H9 (cell line): ENCODE results near the gene OGDH. TPM values are rescaled to one million over a fixed set of nuclear protein-coding genes. Genes with fewer than 3 reads are reported as not detected.

Experiments used
- DNase-seq: peaks from one replicate; pipeline ENCODE4 v3.0.0-alpha.2; 2017
- H2AFZ ChIP-seq: one replicate; pipeline ENCODE4 v1.6.1; 2013; ENCODE audit warnings: mild to moderate bottlenecking, low read length, control low read depth, moderate library complexity
- H2AK5ac ChIP-seq: 2 replicates; pipeline ENCODE4 v1.6.1; 2013; ENCODE audit warnings: low read length, control low read depth, mixed read lengths; ENCODE audit not compliant: insufficient read length
- H2BK120ac ChIP-seq: one replicate; pipeline ENCODE4 v1.6.1; 2013; ENCODE audit warnings: low read depth, mild to moderate bottlenecking, low read length, control low read depth, inconsistent platforms; ENCODE audit not compliant: poor library complexity, severe bottlenecking
- H2BK12ac ChIP-seq: 2 replicates; pipeline ENCODE4 v1.6.1; 2013; ENCODE audit warnings: low read length, control low read depth, mixed read lengths, low read depth; ENCODE audit not compliant: insufficient read length
- H2BK15ac ChIP-seq: 2 replicates; pipeline ENCODE4 v1.6.1; 2013; ENCODE audit warnings: low read depth, low read length, control low read depth
- H2BK20ac ChIP-seq: one replicate; pipeline ENCODE4 v1.6.1; 2013; ENCODE audit warnings: low read depth, mild to moderate bottlenecking, low read length, control low read depth, inconsistent platforms; ENCODE audit not compliant: poor library complexity, severe bottlenecking
- H2BK5ac ChIP-seq: 2 replicates; pipeline ENCODE4 v1.6.1; 2013; ENCODE audit warnings: low read length, control low read depth, mixed read lengths; ENCODE audit not compliant: insufficient read length
- H3K14ac ChIP-seq: 2 replicates; pipeline ENCODE4 v1.6.1; 2013; ENCODE audit warnings: low read length, control low read depth; ENCODE audit not compliant: insufficient read depth
- H3K18ac ChIP-seq: 2 replicates; pipeline ENCODE4 v1.6.1; 2013; ENCODE audit warnings: low read depth, mild to moderate bottlenecking, mixed read lengths, low read length, control low read depth; ENCODE audit not compliant: insufficient read length
- H3K23ac ChIP-seq: 2 replicates; pipeline ENCODE4 v1.6.1; 2013; ENCODE audit warnings: low read length, control low read depth, mixed read lengths, low read depth; ENCODE audit not compliant: insufficient read length
- H3K23me2 ChIP-seq: 2 replicates; pipeline ENCODE4 v1.6.1; 2013; ENCODE audit warnings: low read depth, mild to moderate bottlenecking, mixed read lengths, low read length, control low read depth; ENCODE audit not compliant: insufficient read length, poor library complexity, severe bottlenecking
- H3K27ac ChIP-seq: 2 replicates; pipeline ENCODE4 v1.5.1; 2013; ENCODE audit warnings: low read length, control low read depth, mixed read lengths, low read depth; ENCODE audit not compliant: insufficient read length
- H3K27me3 ChIP-seq: 2 replicates; pipeline ENCODE4 v1.6.1; 2013; ENCODE audit warnings: low read length, control low read depth, inconsistent platforms; ENCODE audit not compliant: insufficient read depth
- H3K4ac ChIP-seq: 2 replicates; pipeline ENCODE4 v1.6.1; 2013; ENCODE audit warnings: low read depth, mild to moderate bottlenecking, control low read depth, inconsistent platforms, low read length, moderate library complexity
- H3K4me1 ChIP-seq: 2 replicates; pipeline ENCODE4 v1.6.1; 2013; ENCODE audit warnings: low read length, control low read depth, inconsistent platforms; ENCODE audit not compliant: insufficient read depth
- H3K4me2 ChIP-seq: 2 replicates; pipeline ENCODE4 v1.6.1; 2013; ENCODE audit warnings: low read length, control low read depth, mixed read lengths; ENCODE audit not compliant: insufficient read length, insufficient read depth
- H3K56ac ChIP-seq: 2 replicates; pipeline ENCODE4 v1.6.1; 2013; ENCODE audit warnings: low read depth, mild to moderate bottlenecking, mixed read lengths, low read length, control low read depth; ENCODE audit not compliant: insufficient read length
- H3K79me1 ChIP-seq: 2 replicates; pipeline ENCODE4 v1.6.1; 2013; ENCODE audit warnings: low read depth, mild to moderate bottlenecking, moderate library complexity, low read length, control low read depth, inconsistent platforms; ENCODE audit not compliant: insufficient read depth, poor library complexity, severe bottlenecking
- H3K79me2 ChIP-seq: 2 replicates; pipeline ENCODE4 v1.6.1; 2013; ENCODE audit warnings: low read length, control low read depth, inconsistent platforms; ENCODE audit not compliant: insufficient read depth
- H3K9ac ChIP-seq: 2 replicates; pipeline ENCODE4 v1.6.1; 2013; ENCODE audit warnings: low read length, control low read depth, mixed read lengths; ENCODE audit not compliant: insufficient read length; ENCODE audit errors: extremely low read depth
- H3K9me3 ChIP-seq: one replicate; pipeline ENCODE4 v1.6.1; 2013; ENCODE audit warnings: low read depth, low read length, inconsistent platforms; ENCODE audit not compliant: control insufficient read depth
- H3T11ph ChIP-seq: one replicate; pipeline ENCODE4 v1.6.1; 2013; ENCODE audit warnings: mild to moderate bottlenecking, low read length, control low read depth, inconsistent platforms
- H4K20me1 ChIP-seq: one replicate; pipeline ENCODE4 v1.6.1; 2013; ENCODE audit not compliant: control insufficient read depth, insufficient read length, insufficient read depth
- H4K5ac ChIP-seq: 2 replicates; pipeline ENCODE4 v1.6.1; 2013; ENCODE audit warnings: low read depth, mild to moderate bottlenecking, mixed read lengths, low read length, control low read depth; ENCODE audit not compliant: insufficient read length
- H4K8ac ChIP-seq: replicated peaks from 2 replicates; pipeline ENCODE4 v1.6.1; 2013; ENCODE audit warnings: low read length, control low read depth, mixed read lengths, low read depth; ENCODE audit not compliant: insufficient read length
- H4K91ac ChIP-seq: 2 replicates; pipeline ENCODE4 v1.6.1; 2013; ENCODE audit warnings: low read depth, mild to moderate bottlenecking, moderate library complexity, mixed read lengths, low read length, control low read depth; ENCODE audit not compliant: insufficient read length
- H3K27ac Mint-ChIP-seq, 3 experiments: 2 replicates in 2 of 3; 3 replicates in 1 of 3; pipeline ENCODE4 v1.8.0; 2020 to 2021; ENCODE audit warnings: mixed read lengths in 3 of 3, mild to moderate bottlenecking in 1 of 3, moderate library complexity in 1 of 3
- H3K27me3 Mint-ChIP-seq: 2 replicates; pipeline ENCODE4 v1.8.0; 2021; ENCODE audit warnings: low read depth, mild to moderate bottlenecking, moderate library complexity, mixed read lengths
- H3K36me3 Mint-ChIP-seq, 3 experiments: 2 replicates in 2 of 3; 3 replicates in 1 of 3; pipeline ENCODE4 v1.8.0; 2020 to 2021; ENCODE audit warnings: low read depth in 3 of 3, mixed read lengths in 3 of 3; ENCODE audit not compliant: insufficient read depth in 1 of 3
- H3K4me1 Mint-ChIP-seq, 2 experiments: 2 replicates each; pipeline ENCODE4 v1.8.0; 2020; ENCODE audit warnings: mixed read lengths in 2 of 2
- H3K4me3 Mint-ChIP-seq, 2 experiments: 2 replicates in 1 of 2; 3 replicates in 1 of 2; pipeline ENCODE4 v1.8.0; 2020 to 2021; ENCODE audit warnings: mild to moderate bottlenecking in 2 of 2, mixed read lengths in 2 of 2, moderate library complexity in 1 of 2
- H3K9me3 Mint-ChIP-seq, 2 experiments: 2 replicates in 1 of 2; 3 replicates in 1 of 2; pipeline ENCODE4 v1.8.0; 2020; ENCODE audit warnings: mild to moderate bottlenecking in 2 of 2, mixed read lengths in 2 of 2, moderate library complexity in 1 of 2
- WGBS: extraction: QIAGEN DNeasy Blood & Tissue Kit; methylation state at CpG from one replicate; pipeline ENCODE4 v1.1.7; 2013; ENCODE audit warnings: missing lambda C conversion rate, low lambda C conversion rate, mixed read lengths; ENCODE audit not compliant: insufficient read length; ENCODE audit errors: extremely low coverage; 5-methylcytosine and 5-hydroxymethylcytosine counted together
- total RNA-seq: library from RNA; stranded (reverse); gene quantifications from 2 replicates; pipeline ENCODE4 v1.2.1, GENCODE V29; 2021
- TF ChIP-seq, protein P1 (sequence below): fragments of 200-600 bp; sonication (generic); conservative IDR thresholded peaks from 3 replicates; pipeline ENCODE4 v1.8.0; 2021; ENCODE audit warnings: antibody characterized with exemption, mild to moderate bottlenecking

Gene OGDH
- total RNA-seq, 1 experiment from 2014 or later, result 77.3 TPM

DNA sequence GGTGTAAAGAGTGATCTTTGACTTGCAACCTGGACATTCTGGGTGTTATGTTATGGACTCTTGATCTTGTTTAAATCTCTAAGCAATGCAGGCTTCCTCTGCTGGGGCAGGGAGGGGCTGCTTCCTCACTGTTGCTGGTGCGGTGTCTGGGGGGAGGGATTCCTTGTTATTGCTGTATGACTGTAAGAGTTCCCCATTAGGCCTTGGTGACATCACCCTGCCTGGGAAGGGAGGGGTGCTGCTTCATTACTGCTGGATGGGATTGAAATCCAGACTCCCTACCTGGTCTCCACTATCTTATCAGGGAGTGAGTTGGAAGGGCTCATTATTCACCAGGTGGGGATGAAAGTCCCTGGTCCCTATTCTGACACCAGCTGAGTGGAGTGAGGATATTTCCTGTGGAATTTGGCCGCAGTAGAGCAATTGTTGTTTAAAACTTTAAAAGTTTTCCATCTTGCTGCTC lies 8.8 kb downstream of the OGDH start:
- Histone ChIP-seq H3K27ac (no peak overlapping the region), H4K91ac (no peak overlapping the region), H3K79me2 (peaks cover 25% of the 10 kb centered on the region; the same call in 1 of the 2 replicates), H3K9me3 (no peaks in the 10 kb centered on the region), H3K4me1 (peaks cover 2% of the 10 kb centered on the region), H4K5ac (no peak overlapping the region), H3K4ac (no peak overlapping the region), H2BK5ac (no peak overlapping the region), H3K79me1 (no peaks in the 10 kb centered on the region), H3K14ac (no peak overlapping the region), H2AK5ac (no peak overlapping the region), H3K27me3 (no peaks in the 10 kb centered on the region), H2BK12ac (no peak overlapping the region), H3K9ac (no peak overlapping the region), H2BK15ac (no peak overlapping the region), H3K56ac (no peak overlapping the region), H3T11ph (no peak overlapping the region), H2BK20ac (no peak overlapping the region), H3K4me2 (no peak overlapping the region), H3K18ac (no peak overlapping the region), H4K20me1 (no peaks in the 10 kb centered on the region), H3K23me2 (no peaks in the 10 kb centered on the region), H4K8ac (no peak overlapping the region), H2BK120ac (no peak overlapping the region), H3K23ac (no peak overlapping the region), H2AFZ (no peak overlapping the region)
- Mint-ChIP-seq H3K9me3 (no peaks in the 10 kb centered on the region), H3K27me3 (no peaks in the 10 kb centered on the region), H3K4me3 (no peak overlapping the region), H3K4me1 (peaks cover 9 to 11% of the 10 kb centered on the region in 2 experiments), H3K27ac (peak overlapping the region; percentile 55 to 85 (median 62); a peak in 5 of 7 replicates), H3K36me3 (no peaks in the 10 kb centered on the region; a peak in 1 of 7 replicates)
- WGBS, result no CpG with 5 or more reads among the region's 2 CpGs
- TF ChIP-seq, protein P1, sequence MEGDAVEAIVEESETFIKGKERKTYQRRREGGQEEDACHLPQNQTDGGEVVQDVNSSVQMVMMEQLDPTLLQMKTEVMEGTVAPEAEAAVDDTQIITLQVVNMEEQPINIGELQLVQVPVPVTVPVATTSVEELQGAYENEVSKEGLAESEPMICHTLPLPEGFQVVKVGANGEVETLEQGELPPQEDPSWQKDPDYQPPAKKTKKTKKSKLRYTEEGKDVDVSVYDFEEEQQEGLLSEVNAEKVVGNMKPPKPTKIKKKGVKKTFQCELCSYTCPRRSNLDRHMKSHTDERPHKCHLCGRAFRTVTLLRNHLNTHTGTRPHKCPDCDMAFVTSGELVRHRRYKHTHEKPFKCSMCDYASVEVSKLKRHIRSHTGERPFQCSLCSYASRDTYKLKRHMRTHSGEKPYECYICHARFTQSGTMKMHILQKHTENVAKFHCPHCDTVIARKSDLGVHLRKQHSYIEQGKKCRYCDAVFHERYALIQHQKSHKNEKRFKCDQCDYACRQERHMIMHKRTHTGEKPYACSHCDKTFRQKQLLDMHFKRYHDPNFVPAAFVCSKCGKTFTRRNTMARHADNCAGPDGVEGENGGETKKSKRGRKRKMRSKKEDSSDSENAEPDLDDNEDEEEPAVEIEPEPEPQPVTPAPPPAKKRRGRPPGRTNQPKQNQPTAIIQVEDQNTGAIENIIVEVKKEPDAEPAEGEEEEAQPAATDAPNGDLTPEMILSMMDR, result no peak
- DNase-seq, result no peak
